AG04449 (cell line): Measurements from ENCODE around the gene DOCK1.

ENCODE experiments used
- CTCF ChIA-PET: fragments of 350-600 bp; formaldehyde crosslinking; extraction: SDS; loops from one replicate; lab custom pipeline; 2021; ENCODE audit warnings: antibody characterized with exemption; lab: Yijun Ruan, JAX
- POLR2A ChIA-PET: fragments of 400-600, 350-600 bp; formaldehyde crosslinking; extraction: SDS; loops from one replicate; lab custom pipeline; 2020; ENCODE audit warnings: antibody characterized with exemption, inconsistent platforms; lab: Yijun Ruan, JAX
- DNase-seq: peaks from one replicate; pipeline ENCODE4 v3.0.0-alpha.2; 2010; ENCODE audit warnings: low read depth, low spot score
- H3K4me3 ChIP-seq: 2 replicates; pipeline ENCODE4 v1.5.1; 2011; ENCODE audit warnings: low read depth, mild to moderate bottlenecking, control low read depth, low read length
- CTCF ChIP-seq: IDR thresholded peaks from one replicate; pipeline ENCODE4 v1.5.1; 2011; ENCODE audit warnings: mild to moderate bottlenecking, moderate library complexity, low read length, control low read depth, inconsistent platforms; ENCODE audit not compliant: insufficient read depth; ENCODE audit errors: missing control alignments

DOCK1 gene

GRCh38 chr10:127129104-127129503, 223.9 kb downstream of the DOCK1 start:
- POLR2A ChIA-PET, result no interaction called here
- CTCF ChIA-PET, result no interaction called here
- H3K4me3 ChIP-seq, result no peak overlapping the region
- no peak for DNase-seq
- TF ChIP-seq CTCF, result no peak

- TF ChIP-seq CTCF, result no peak
- CTCF ChIA-PET, result no interaction called here
- no peak for DNase-seq
- no peak overlapping the region for H3K4me3 ChIP-seq
- POLR2A ChIA-PET, result no interaction called here
Measured at GRCh38 chr10:127132451-127132850, 227.2 kb downstream of the DOCK1 start.

GRCh38 chr10:127133225-127133624, 228.0 kb downstream of the DOCK1 start:
- no peak overlapping the region for H3K4me3 ChIP-seq
- TF ChIP-seq CTCF, result no peak
- POLR2A ChIA-PET, result no interaction called here
- DNase-seq, result no peak
- CTCF ChIA-PET, result no interaction called here

- POLR2A ChIA-PET, result no interaction called here
- no peak for DNase-seq
- H3K4me3 ChIP-seq, result no peak overlapping the region
- TF ChIP-seq CTCF, result no peak
- CTCF ChIA-PET, result no interaction called here
Measured at GRCh38 chr10:127133672-127134500, 228.7 kb downstream of the DOCK1 start.

GRCh38 chr10:127135844-127136577, 230.8 kb downstream of the DOCK1 start:
- CTCF ChIA-PET, result no interaction called here
- POLR2A ChIA-PET, result no interaction called here

More at GRCh38 chr10:127135844-127136577, 230.8 kb downstream of the DOCK1 start:
- DNase-seq, result no peak
- no peak for TF ChIP-seq CTCF
- no peak overlapping the region for H3K4me3 ChIP-seq
